Activated B cell treated with CpG ODN at 0.5 μM for 24 hours (primary cell): ENCODE results near the gene PPIE. TPM values are rescaled to one million over a fixed set of nuclear protein-coding genes. Genes with fewer than 3 reads are reported as not detected.

Experiments
- ATAC-seq: fragments of 200-7000 bp; cut with Tn5 transposase; one replicate; pipeline ENCODE4 v1.10.0; 2021; ENCODE audit warnings: low read depth, mild to moderate bottlenecking, moderate library complexity
- CTCF ChIA-PET: fragments of 350-600 bp; sonication (Branson Sonifier 250); formaldehyde crosslinking; loops from one replicate; lab custom pipeline; 2021; ENCODE audit warnings: antibody characterized with exemption; lab: Charles Lee
- POLR2A ChIA-PET: fragments of 350-600 bp; sonication (Branson Sonifier 250); formaldehyde crosslinking; loops from one replicate; lab custom pipeline; 2021; ENCODE audit warnings: antibody characterized with exemption; lab: Charles Lee
- DNase-seq: peaks from one replicate; pipeline ENCODE4 v3.0.0; 2022
- H3K27ac Mint-ChIP-seq: one replicate; pipeline ENCODE4 v1.8.0; 2020; ENCODE audit warnings: mixed read lengths
- H3K27me3 Mint-ChIP-seq: one replicate; pipeline ENCODE4 v1.8.0; 2021; ENCODE audit warnings: mixed read lengths
- H3K36me3 Mint-ChIP-seq: one replicate; pipeline ENCODE4 v1.8.0; 2021; ENCODE audit warnings: low read depth, mixed read lengths
- H3K4me1 Mint-ChIP-seq: one replicate; pipeline ENCODE4 v1.8.0; 2021; ENCODE audit warnings: mixed read lengths
- H3K4me3 Mint-ChIP-seq: one replicate; pipeline ENCODE4 v1.8.0; 2020; ENCODE audit warnings: mild to moderate bottlenecking, mixed read lengths
- H3K9me3 Mint-ChIP-seq: one replicate; pipeline ENCODE4 v1.8.0; 2020; ENCODE audit warnings: mixed read lengths
- CTCF ChIP-seq: fragments of 200-600 bp; IDR thresholded peaks from one replicate; pipeline ENCODE4 v1.8.0; 2022; ENCODE audit warnings: antibody characterized with exemption, mild to moderate bottlenecking
- intact Hi-C: fragments of 100-400 bp; cut with micrococcal nuclease; formaldehyde crosslinking; loops from one replicate; pipeline ENCODE4 v1.15.1; 2024
- total RNA-seq: library from RNA; stranded (reverse); gene quantifications from 2 replicates; pipeline ENCODE4 v1.2.3, GENCODE V29; 2022

Gene PPIE
- total RNA-seq, 1 donor from 2014 or later: 68.5 TPM

GRCh38 chr1:39727221-39727931, 11.3 kb upstream of the PPIE start:
- no peak for DNase-seq
- Mint-ChIP-seq H3K4me3 (peak overlapping the region; percentile 69), H3K27me3 (peaks cover 45% of the 10 kb centered on the region), H3K36me3 (no peaks in the 10 kb centered on the region), H3K4me1 (peaks cover 8% of the 10 kb centered on the region), H3K9me3 (no peaks in the 10 kb centered on the region), H3K27ac (no peak overlapping the region)
- ATAC-seq: peak; percentile 31
- ChIA-PET POLR2A (interaction anchor here (2.0 kb wide), 1 partner anchor 12 kb away, joined by 11 read pairs; the partner anchor contains the start of gene PPIE), CTCF (interaction anchor here (0.6 kb wide), 1 partner anchor 121 kb away, joined by 3 read pairs; no protein-coding TSS in a partner anchor)
- TF ChIP-seq CTCF: no peak
- intact Hi-C loops: no loop called here

- no peak for TF ChIP-seq CTCF
- H3K4me3 Mint-ChIP-seq: peak overlapping the region; percentile 69
- H3K36me3 Mint-ChIP-seq: no peaks in the 10 kb centered on the region
- peaks cover 49% of the 10 kb centered on the region for H3K27me3 Mint-ChIP-seq
- intact Hi-C loops: no loop called here
- no peaks in the 10 kb centered on the region for H3K9me3 Mint-ChIP-seq
- peak; percentile 50 for ATAC-seq
- POLR2A ChIA-PET: interaction anchor here (2.0 kb wide), 1 partner anchor 11 kb away, joined by 11 read pairs; the partner anchor contains the start of gene PPIE
- H3K4me1 Mint-ChIP-seq: peaks cover 8% of the 10 kb centered on the region
- DNase-seq: no peak
- CTCF ChIA-PET: no interaction called here
- H3K27ac Mint-ChIP-seq: no peak overlapping the region
Measured at GRCh38 chr1:39727932-39728317, 10.8 kb upstream of the PPIE start.

GRCh38 chr1:39729030-39729429, 9.7 kb upstream of the PPIE start:
- DNase-seq: no peak
- Mint-ChIP-seq H3K4me3 (no peak overlapping the region), H3K27me3 (peaks cover 56% of the 10 kb centered on the region), H3K9me3 (no peaks in the 10 kb centered on the region), H3K36me3 (no peaks in the 10 kb centered on the region), H3K27ac (no peak overlapping the region), H3K4me1 (peaks cover 8% of the 10 kb centered on the region)
- ChIA-PET CTCF (no interaction called here), POLR2A (interaction anchor here (1.4 to 2.0 kb wide), 2 partner anchors 10 kb away, joined by 6 to 11 read pairs; partner anchors contain the start of gene PPIE)
- ATAC-seq: no peak
- intact Hi-C loops: no loop called here
- no peak for TF ChIP-seq CTCF

- H3K4me1 Mint-ChIP-seq: peaks cover 8% of the 10 kb centered on the region
- H3K27ac Mint-ChIP-seq: no peak overlapping the region
- H3K9me3 Mint-ChIP-seq: no peaks in the 10 kb centered on the region
- TF ChIP-seq CTCF: no peak
- peaks cover 53% of the 10 kb centered on the region for H3K27me3 Mint-ChIP-seq
- no peaks in the 10 kb centered on the region for H3K36me3 Mint-ChIP-seq
- no peak overlapping the region for H3K4me3 Mint-ChIP-seq
- intact Hi-C loops: no loop called here
- ATAC-seq (no peak), DNase-seq (no peak)
- ChIA-PET CTCF (no interaction called here), POLR2A (interaction anchor here (1.4 kb wide), 1 partner anchor 9 kb away, joined by 6 read pairs; the partner anchor contains the start of gene PPIE)
Measured at GRCh38 chr1:39729842-39730241, 8.8 kb upstream of the PPIE start.

GRCh38 chr1:39732730-39733129, 6.0 kb upstream of the PPIE start:
- Mint-ChIP-seq H3K4me1 (peaks cover 4% of the 10 kb centered on the region), H3K27me3 (peaks cover 53% of the 10 kb centered on the region), H3K27ac (no peak overlapping the region), H3K9me3 (no peaks in the 10 kb centered on the region), H3K36me3 (no peaks in the 10 kb centered on the region), H3K4me3 (no peak overlapping the region)
- ATAC-seq (no peak), DNase-seq (no peak)
- CTCF ChIA-PET: no interaction called here
- intact Hi-C loops: no loop called here
- TF ChIP-seq CTCF: no peak
- POLR2A ChIA-PET: no interaction called here
